Activated naive CD4-positive, alpha-beta T cell treated with anti-CD3 and anti-CD28 coated beads, Interleukin-2, amount 10 ng/mL, durations not matched to agents 7 days and 5 days (primary cell): ENCODE results near the gene STON2.

Source experiments
- CTCF ChIA-PET: fragments of 350-600 bp; sonication (Branson Sonifier 250); formaldehyde crosslinking; loops from one replicate; lab custom pipeline; 2021; ENCODE audit warnings: antibody characterized with exemption; lab: Charles Lee
- DNase-seq: peaks from one replicate; pipeline ENCODE4 v3.0.0-alpha.2; 2020
- H3K27ac Mint-ChIP-seq: one replicate; pipeline ENCODE4 v1.8.0; 2021; ENCODE audit warnings: mild to moderate bottlenecking, moderate library complexity, mixed read lengths
- H3K27me3 Mint-ChIP-seq: one replicate; pipeline ENCODE4 v1.8.0; 2021; ENCODE audit warnings: mild to moderate bottlenecking, mixed read lengths
- H3K36me3 Mint-ChIP-seq: one replicate; pipeline ENCODE4 v1.8.0; 2021; ENCODE audit warnings: mixed read lengths
- H3K4me1 Mint-ChIP-seq: one replicate; pipeline ENCODE4 v1.8.0; 2021; ENCODE audit warnings: mixed read lengths
- H3K4me3 Mint-ChIP-seq: one replicate; pipeline ENCODE4 v1.8.0; 2021; ENCODE audit warnings: mild to moderate bottlenecking, moderate library complexity, mixed read lengths
- H3K9me3 Mint-ChIP-seq: one replicate; pipeline ENCODE4 v1.8.0; 2021; ENCODE audit warnings: mixed read lengths

The STON2 gene, protein sequence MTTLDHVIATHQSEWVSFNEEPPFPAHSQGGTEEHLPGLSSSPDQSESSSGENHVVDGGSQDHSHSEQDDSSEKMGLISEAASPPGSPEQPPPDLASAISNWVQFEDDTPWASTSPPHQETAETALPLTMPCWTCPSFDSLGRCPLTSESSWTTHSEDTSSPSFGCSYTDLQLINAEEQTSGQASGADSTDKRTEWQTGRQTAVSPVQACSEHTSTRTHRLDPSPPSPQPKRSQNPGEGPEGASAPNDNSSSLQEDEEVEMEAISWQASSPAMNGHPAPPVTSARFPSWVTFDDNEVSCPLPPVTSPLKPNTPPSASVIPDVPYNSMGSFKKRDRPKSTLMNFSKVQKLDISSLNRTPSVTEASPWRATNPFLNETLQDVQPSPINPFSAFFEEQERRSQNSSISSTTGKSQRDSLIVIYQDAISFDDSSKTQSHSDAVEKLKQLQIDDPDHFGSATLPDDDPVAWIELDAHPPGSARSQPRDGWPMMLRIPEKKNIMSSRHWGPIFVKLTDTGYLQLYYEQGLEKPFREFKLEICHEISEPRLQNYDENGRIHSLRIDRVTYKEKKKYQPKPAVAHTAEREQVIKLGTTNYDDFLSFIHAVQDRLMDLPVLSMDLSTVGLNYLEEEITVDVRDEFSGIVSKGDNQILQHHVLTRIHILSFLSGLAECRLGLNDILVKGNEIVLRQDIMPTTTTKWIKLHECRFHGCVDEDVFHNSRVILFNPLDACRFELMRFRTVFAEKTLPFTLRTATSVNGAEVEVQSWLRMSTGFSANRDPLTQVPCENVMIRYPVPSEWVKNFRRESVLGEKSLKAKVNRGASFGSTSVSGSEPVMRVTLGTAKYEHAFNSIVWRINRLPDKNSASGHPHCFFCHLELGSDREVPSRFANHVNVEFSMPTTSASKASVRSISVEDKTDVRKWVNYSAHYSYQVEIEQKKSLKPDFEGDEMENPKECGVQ

DNA sequence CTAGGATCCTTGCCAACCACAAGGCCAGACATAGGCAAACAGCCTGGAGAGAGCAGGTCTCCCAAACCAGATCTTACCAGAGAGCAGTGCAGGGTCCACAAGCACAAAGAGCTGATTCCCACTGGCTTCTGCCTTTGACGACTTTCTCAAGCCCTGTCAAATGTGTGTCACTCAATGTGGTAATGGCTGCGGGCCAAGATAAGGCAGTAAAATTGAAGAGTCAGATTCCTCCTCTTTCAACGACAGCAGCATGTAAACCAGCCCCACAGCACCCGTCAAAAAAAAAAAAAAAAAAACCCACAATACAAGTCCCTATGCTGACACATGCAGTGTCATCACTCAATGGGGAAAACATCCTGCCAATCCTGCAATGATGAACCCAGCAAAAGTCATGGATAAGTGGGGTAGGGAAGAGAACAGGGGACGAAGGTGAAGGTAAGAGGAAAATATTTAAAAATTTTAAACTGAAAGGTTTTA lies at the start of gene STON2:
TSS of gene STON2 (minus strand) at position 123 of the 477 bp plus-strand sequence. CDS start 1,942 bp downstream, outside the sequence.
- H3K4me1 Mint-ChIP-seq, result no peaks in the 10 kb centered on the region
- no peaks in the 10 kb centered on the region for H3K36me3 Mint-ChIP-seq
- no peak within 1 kb of the TSS for H3K27ac Mint-ChIP-seq
- H3K4me3 Mint-ChIP-seq, result no peak within 1 kb of the TSS
- no peak for DNase-seq
- H3K9me3 Mint-ChIP-seq, result no peaks in the 10 kb centered on the region
- CTCF ChIA-PET, result no interaction called here
- H3K27me3 Mint-ChIP-seq, result peaks cover 4% of the 10 kb centered on the region

DNA sequence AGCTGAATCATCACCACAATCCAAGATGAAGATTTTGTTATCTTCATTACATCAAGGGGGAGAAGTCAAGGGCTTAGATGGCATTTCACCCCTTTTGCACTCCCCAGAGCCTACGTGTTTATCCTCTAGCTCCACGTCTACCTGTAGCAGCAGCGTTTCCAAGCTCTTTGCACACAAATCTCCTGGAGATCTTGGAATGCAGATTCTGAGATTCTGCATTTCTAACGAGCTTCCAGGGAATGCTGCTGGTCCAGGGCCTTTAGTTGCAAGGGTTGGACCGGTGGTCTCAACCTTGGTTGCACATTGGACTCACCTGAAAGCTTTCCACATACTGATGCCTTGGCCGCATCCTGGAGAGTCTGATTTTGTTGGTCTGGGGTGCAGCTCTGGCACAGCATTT lies 49.5 kb upstream of the STON2 start:
- no peak overlapping the region for H3K27ac Mint-ChIP-seq
- peaks cover 29% of the 10 kb centered on the region for H3K27me3 Mint-ChIP-seq
- DNase-seq, result no peak
- CTCF ChIA-PET, result interaction anchor here (1.0 to 7.6 kb wide), 3 partner anchors 11 to 180 kb away, joined by 3 to 105 read pairs (median 3); no protein-coding TSS in a partner anchor
- H3K4me1 Mint-ChIP-seq, result peaks cover 7% of the 10 kb centered on the region
- H3K9me3 Mint-ChIP-seq, result no peaks in the 10 kb centered on the region
- no peak overlapping the region for H3K4me3 Mint-ChIP-seq
- H3K36me3 Mint-ChIP-seq, result no peaks in the 10 kb centered on the region

- Mint-ChIP-seq H3K27me3 (peaks cover 33% of the 10 kb centered on the region), H3K9me3 (no peaks in the 10 kb centered on the region), H3K27ac (no peak overlapping the region), H3K4me3 (no peak overlapping the region), H3K4me1 (peaks cover 7% of the 10 kb centered on the region), H3K36me3 (no peaks in the 10 kb centered on the region)
- CTCF ChIA-PET, result interaction anchor here (1.0 to 7.6 kb wide), 3 partner anchors 10 to 179 kb away, joined by 3 to 105 read pairs (median 3); no protein-coding TSS in a partner anchor
- DNase-seq, result no peak
These were observed 49.0 kb upstream of the STON2 start for GRCh38 chr14:81449114-81449513.

DNA sequence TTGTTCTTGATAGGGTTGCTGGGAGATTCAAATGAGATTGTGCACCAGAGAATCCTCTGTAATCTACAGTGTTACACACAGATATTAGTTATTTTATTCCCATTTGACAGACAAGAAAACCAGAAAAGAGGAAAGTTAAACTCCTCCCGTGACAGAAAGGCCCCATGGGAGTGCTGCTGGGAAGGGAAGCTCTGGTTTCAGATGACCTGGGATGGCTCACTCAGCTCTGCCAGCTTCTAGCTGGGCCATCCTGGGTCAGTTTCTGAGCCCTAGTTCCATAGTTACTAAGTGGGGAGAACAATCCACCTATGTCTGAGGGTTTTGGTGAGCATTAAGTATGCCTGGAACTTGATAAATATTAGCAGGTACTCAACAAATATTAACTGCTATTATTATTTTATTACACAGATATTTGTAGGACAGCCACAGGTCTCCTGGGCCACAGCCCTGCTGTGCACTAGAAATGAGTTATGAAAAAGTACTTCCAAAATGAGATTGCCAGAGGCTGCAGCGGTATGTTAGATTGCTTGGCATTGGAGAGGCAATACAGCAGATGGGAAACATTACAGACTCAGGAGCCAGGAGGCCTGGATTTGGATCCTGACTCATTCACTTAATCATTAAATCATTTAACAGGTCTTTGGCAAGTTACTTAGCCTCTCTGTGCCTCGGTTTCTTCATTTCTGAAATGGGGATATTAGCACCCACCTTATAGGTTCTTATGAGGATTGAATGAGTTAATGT lies 47.1 kb upstream of the STON2 start:
- Mint-ChIP-seq H3K27me3 (peaks cover 41% of the 10 kb centered on the region), H3K27ac (no peak overlapping the region), H3K4me3 (no peak overlapping the region), H3K9me3 (no peaks in the 10 kb centered on the region), H3K4me1 (no peaks in the 10 kb centered on the region), H3K36me3 (no peaks in the 10 kb centered on the region)
- DNase-seq, result no peak
- CTCF ChIA-PET, result interaction anchor here (0.6 kb wide), 1 partner anchor 283 kb away, joined by 3 read pairs; no protein-coding TSS in a partner anchor

- no peak overlapping the region for H3K27ac Mint-ChIP-seq
- no peak for DNase-seq
- H3K27me3 Mint-ChIP-seq, result peaks cover 45% of the 10 kb centered on the region
- H3K4me3 Mint-ChIP-seq, result no peak overlapping the region
- no peaks in the 10 kb centered on the region for H3K9me3 Mint-ChIP-seq
- H3K4me1 Mint-ChIP-seq, result no peaks in the 10 kb centered on the region
- H3K36me3 Mint-ChIP-seq, result no peaks in the 10 kb centered on the region
- CTCF ChIA-PET, result interaction anchor here (0.6 to 0.8 kb wide), 2 partner anchors 177 to 282 kb away, joined by 3 read pairs; no protein-coding TSS in a partner anchor
These were observed 46.3 kb upstream of the STON2 start for GRCh38 chr14:81446279-81447007.

DNA sequence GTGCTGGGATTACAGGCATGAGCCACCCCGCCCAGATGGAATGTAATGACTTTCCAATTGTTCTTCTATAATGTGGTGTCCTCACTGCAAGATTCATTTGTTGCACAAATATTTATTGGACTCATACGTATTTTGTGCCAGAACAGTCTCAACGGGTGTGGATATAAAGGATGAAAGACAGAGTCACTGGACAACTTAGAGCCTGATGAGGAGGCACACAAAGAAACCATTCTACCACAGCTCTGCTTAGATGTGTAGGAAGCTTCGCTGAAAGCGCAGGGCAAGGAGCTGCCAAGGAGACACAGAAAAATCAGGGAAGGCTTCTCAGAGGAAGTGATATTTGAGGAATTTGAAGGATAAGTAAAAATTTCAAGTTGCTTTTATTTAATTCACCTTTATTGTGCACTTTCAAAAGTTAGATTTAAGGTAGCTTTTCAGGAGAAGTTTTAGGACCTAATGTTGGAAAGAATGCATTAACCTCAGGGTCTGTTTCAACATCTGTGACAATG lies 41.6 kb upstream of the STON2 start:
- no peak for DNase-seq
- Mint-ChIP-seq H3K4me3 (no peak overlapping the region), H3K9me3 (no peaks in the 10 kb centered on the region), H3K36me3 (no peaks in the 10 kb centered on the region), H3K27me3 (peaks cover 60% of the 10 kb centered on the region), H3K4me1 (peaks cover 4% of the 10 kb centered on the region), H3K27ac (no peak overlapping the region)
- CTCF ChIA-PET, result interaction anchor here (2.2 kb wide), 1 partner anchor 11 kb away, joined by 5 read pairs; no protein-coding TSS in a partner anchor

DNA sequence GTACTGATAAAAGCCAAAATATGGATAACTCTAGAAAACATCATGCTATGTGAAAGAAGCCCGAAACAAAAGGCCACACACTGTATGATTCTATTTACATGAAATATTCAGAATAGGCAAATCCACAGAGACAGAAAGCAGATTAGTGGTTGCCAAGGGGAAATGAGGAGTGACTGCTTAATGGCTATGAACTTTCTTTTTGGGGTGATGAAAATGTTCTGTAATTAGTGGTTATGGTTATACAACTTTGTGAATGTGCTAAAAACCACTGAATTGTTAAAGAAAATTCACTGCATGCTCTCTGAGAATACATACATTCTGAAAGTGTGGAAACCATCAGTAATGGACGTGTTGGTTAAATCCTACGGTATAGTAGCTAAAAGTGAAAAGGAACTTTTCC lies 39.9 kb upstream of the STON2 start:
- Mint-ChIP-seq H3K36me3 (no peaks in the 10 kb centered on the region), H3K4me3 (no peak overlapping the region), H3K27me3 (peaks cover 69% of the 10 kb centered on the region), H3K27ac (no peak overlapping the region), H3K4me1 (peaks cover 10% of the 10 kb centered on the region), H3K9me3 (no peaks in the 10 kb centered on the region)
- no peak for DNase-seq
- CTCF ChIA-PET, result interaction anchor here (0.7 to 2.2 kb wide), 2 partner anchors 13 to 1210 kb away, joined by 3 to 5 read pairs; no protein-coding TSS in a partner anchor

DNA sequence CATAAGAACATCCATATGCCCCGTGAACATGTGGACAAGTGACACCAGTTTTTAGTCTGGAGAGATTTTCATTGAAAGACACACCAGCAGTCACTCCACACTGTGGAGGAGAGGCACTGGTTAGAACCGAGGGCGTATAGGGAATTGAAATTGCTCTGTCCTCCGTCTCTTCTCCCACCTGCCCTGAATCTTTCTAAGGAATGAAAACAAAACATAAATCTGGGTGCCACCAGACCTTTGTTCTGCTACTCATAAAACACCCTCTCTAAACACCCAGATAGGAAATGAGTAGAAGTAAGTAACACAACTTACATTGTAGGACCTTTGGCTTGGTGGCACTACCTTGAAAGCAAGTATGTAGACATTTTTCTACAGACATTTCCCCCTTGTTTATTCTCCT lies 37.1 kb upstream of the STON2 start:
- CTCF ChIA-PET, result no interaction called here

DNA sequence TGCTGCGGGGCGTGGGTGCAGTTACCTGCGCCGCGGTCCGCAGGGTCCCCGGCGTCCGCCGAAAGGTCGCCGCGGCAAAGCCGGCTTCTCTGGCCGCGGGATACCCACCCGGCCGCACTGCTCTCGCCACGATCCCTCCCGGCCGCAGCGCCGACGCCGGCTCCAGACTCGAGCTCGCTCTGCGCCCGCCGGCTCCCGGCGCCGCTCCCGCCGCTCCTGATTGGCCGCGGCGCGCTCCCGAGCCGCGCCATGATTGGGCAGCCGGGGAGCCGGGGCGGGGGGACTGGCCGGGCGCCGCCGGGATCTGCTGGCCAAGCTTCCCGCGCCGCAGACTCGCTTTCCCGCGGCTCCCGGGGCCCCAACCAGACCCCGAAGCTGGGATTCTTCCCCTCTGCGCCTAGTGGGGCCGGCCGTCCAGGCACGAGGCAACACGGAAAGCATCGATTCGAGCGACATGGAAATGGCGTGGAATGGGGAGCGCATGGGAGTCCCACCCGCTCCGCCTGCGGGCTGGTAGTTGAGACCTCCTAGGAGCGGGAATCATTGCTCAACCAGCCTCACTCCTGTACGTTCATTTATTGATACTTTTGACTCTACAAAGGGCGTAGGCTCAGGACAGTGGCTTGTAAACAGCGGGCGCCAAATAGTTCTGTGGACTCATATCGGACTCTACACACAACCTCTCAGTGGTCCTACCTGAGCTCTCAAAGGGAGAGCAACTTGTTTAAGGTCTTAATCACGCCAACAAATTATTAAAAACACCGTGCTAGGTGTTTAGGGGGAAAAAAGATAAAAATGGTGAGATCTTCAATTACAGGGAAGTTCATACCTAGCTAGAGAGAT lies 36.4 kb upstream of the STON2 start:
- no peaks in the 10 kb centered on the region for H3K36me3 Mint-ChIP-seq
- no peak overlapping the region for H3K27ac Mint-ChIP-seq
- CTCF ChIA-PET, result no interaction called here
- peak; percentile 61 for DNase-seq
- peak overlapping the region; percentile 68 for H3K4me3 Mint-ChIP-seq
- H3K4me1 Mint-ChIP-seq, result peaks cover 10% of the 10 kb centered on the region
- H3K27me3 Mint-ChIP-seq, result peaks cover 84% of the 10 kb centered on the region
- H3K9me3 Mint-ChIP-seq, result no peaks in the 10 kb centered on the region

More for the DNA sequence above, 37.1 kb upstream of the STON2 start:
- Mint-ChIP-seq H3K27me3 (peaks cover 84% of the 10 kb centered on the region), H3K36me3 (no peaks in the 10 kb centered on the region), H3K27ac (no peak overlapping the region), H3K4me3 (peak overlapping the region; percentile 68), H3K9me3 (no peaks in the 10 kb centered on the region), H3K4me1 (peaks cover 10% of the 10 kb centered on the region)
- no peak for DNase-seq

DNA sequence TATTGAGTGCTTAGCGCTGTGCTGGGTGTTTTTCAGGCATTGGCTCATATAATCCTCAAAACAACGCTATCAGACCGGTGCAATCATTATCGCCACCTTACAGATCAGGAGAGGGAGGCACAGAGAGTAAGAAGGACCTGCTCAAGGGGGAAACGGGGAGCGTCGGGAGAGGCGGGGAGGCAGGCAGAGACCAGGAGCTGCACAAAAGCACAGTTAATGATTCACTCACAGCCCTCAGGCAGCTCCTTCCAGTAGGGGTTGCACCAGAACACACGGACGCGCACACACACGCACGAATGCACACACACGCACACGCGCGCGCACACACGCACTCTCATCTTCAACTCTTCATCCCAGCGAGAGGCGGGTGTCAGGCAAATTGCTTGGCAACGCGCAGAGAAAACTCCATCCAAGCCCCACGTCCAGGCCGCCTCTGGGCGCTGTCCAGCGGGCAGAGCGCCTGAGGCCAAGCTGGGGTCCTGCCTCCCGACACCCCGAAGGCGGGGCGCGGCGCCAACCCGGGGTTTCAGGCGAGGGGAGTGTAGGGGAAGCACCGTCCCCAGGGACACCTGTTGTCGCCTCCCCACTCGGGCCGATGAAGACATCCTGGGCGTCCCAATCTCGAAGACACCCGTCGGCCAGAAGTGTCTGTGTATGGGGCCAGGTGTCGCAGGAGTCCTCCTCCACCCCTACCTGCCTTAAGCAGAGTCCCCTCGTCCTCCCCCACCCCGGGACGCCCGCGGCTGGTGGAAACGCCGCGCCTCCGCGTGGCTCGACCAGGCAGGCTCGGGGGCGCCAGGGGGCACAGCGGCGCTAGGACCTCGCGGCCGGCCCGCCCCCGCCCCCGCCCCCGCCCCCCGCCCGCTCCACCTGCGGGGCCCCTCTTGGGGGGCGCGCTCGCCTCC lies 35.5 kb upstream of the STON2 start:
- CTCF ChIA-PET, result no interaction called here
- no peak overlapping the region for H3K27ac Mint-ChIP-seq
- no peaks in the 10 kb centered on the region for H3K36me3 Mint-ChIP-seq
- H3K4me3 Mint-ChIP-seq, result peak overlapping the region; percentile 56
- DNase-seq, result peak; percentile 47
- peaks cover 83% of the 10 kb centered on the region for H3K27me3 Mint-ChIP-seq
- peaks cover 10% of the 10 kb centered on the region for H3K4me1 Mint-ChIP-seq
- no peaks in the 10 kb centered on the region for H3K9me3 Mint-ChIP-seq

DNA sequence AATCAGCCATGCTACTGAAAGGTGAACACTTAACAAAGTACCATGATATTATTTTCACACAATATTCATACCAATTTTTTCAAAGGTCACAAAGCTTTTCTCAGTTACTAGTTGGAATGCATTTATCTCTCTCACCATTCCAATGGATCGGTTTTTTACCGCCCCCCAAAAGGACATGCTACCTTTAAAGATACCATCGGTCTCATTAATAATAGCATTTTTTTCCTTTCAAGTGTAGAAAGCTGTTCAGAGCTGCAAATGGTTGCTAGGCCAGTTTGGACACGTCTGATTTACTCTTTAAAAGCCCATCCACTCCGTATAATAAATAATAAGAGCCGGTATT lies 34.9 kb upstream of the STON2 start:
- peaks cover 80% of the 10 kb centered on the region for H3K27me3 Mint-ChIP-seq
- no peaks in the 10 kb centered on the region for H3K36me3 Mint-ChIP-seq
- H3K9me3 Mint-ChIP-seq, result no peaks in the 10 kb centered on the region
- peak overlapping the region; percentile 20 for H3K27ac Mint-ChIP-seq
- H3K4me3 Mint-ChIP-seq, result peak overlapping the region; percentile 56
- H3K4me1 Mint-ChIP-seq, result peaks cover 10% of the 10 kb centered on the region
- no peak for DNase-seq
- CTCF ChIA-PET, result no interaction called here
